PC-3 (cell line): ENCODE data around the gene TNIP1.

Experiments used
- CTCF ChIP-seq: fragments of 300-600 bp; sonication (generic); conservative IDR thresholded peaks from 2 replicates; pipeline ENCODE4 v1.5.1; 2017; ENCODE audit warnings: antibody characterized with exemption, low read depth, mild to moderate bottlenecking, low read length
- EZH2 ChIP-seq: fragments of 300-600 bp; sonication (generic); IDR thresholded peaks from one replicate; pipeline ENCODE4 v1.6.1; 2017; ENCODE audit warnings: antibody characterized with exemption, mild to moderate bottlenecking, low read length; ENCODE audit not compliant: unreplicated experiment

GRCh38 chr5:151086905-151087360 is 6.1 kb upstream of the TNIP1 start:
- TF ChIP-seq EZH2 (no peak), CTCF (no peak)
